IgD-negative memory B cell (primary cell): ENCODE results near the gene BRI3. TPM values are rescaled to one million over a fixed set of nuclear protein-coding genes. Genes with fewer than 3 reads are reported as not detected.

Experiments used
- H3K27ac Mint-ChIP-seq, 3 donors: one replicate each; pipeline ENCODE4 v1.8.0; 2020 to 2022; ENCODE audit warnings: mild to moderate bottlenecking in 3 of 3, mixed read lengths in 3 of 3, moderate library complexity in 1 of 3
- H3K27me3 Mint-ChIP-seq: one replicate; pipeline ENCODE4 v1.8.0; 2021; ENCODE audit warnings: mixed read lengths
- H3K36me3 Mint-ChIP-seq: one replicate; pipeline ENCODE4 v1.8.0; 2020; ENCODE audit warnings: mild to moderate bottlenecking, mixed read lengths
- H3K4me1 Mint-ChIP-seq, 3 donors: one replicate each; pipeline ENCODE4 v1.8.0; 2020 to 2022; ENCODE audit warnings: mixed read lengths in 3 of 3, mild to moderate bottlenecking in 1 of 3
- H3K4me3 Mint-ChIP-seq, 4 donors: one replicate each; pipeline ENCODE4 v1.8.0; 2020 to 2022; ENCODE audit warnings: mild to moderate bottlenecking in 4 of 4, mixed read lengths in 4 of 4, moderate library complexity in 3 of 4
- H3K9me3 Mint-ChIP-seq, 3 donors: one replicate each; pipeline ENCODE4 v1.8.0; 2020 to 2021; ENCODE audit warnings: mixed read lengths in 3 of 3, mild to moderate bottlenecking in 1 of 3
- polyA plus RNA-seq: library from polyadenylated mRNA; unstranded; fragments of 300-500 nt; fragmentation: Illumina TruSeq; gene quantifications from one replicate; pipeline ENCODE4 v1.2.3, GENCODE V29; 2021

BRI3 gene
- polyA plus RNA-seq, 1 donor from 2014 or later: 16.6 TPM

DNA sequence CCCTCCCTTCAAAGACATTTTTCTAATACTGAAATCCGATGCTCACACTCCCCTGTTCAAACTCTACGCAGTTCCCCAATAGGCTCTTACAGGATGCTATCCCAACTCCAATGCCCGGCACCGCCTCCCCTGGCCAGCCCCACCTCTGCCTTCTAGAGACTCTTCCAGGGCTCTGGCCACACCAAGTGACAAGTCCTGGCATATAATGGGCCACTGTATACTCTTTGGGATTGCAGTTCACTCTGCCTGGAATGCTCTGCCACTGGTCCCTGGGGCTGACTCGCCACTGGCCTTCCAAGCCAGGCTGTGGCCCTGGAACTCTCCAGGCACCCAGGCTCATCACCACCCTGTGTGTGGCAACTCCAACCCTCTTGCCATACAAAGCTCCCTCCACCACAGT, 3.1 kb upstream of the BRI3 start:
- Mint-ChIP-seq H3K9me3 (no peaks in the 10 kb centered on the region), H3K36me3 (no peaks in the 10 kb centered on the region), H3K4me3 (peak overlapping the region in 1 of 4 donors; percentile 39), H3K27me3 (no peaks in the 10 kb centered on the region), H3K27ac (peak overlapping the region in 1 of 3 donors; percentile 60), H3K4me1 (peaks cover 8 to 18% (median 10%) of the 10 kb centered on the region in 3 donors)

GRCh38 chr7:98278936-98279335, 2.5 kb upstream of the BRI3 start:
- no peaks in the 10 kb centered on the region for H3K9me3 Mint-ChIP-seq

DNA sequence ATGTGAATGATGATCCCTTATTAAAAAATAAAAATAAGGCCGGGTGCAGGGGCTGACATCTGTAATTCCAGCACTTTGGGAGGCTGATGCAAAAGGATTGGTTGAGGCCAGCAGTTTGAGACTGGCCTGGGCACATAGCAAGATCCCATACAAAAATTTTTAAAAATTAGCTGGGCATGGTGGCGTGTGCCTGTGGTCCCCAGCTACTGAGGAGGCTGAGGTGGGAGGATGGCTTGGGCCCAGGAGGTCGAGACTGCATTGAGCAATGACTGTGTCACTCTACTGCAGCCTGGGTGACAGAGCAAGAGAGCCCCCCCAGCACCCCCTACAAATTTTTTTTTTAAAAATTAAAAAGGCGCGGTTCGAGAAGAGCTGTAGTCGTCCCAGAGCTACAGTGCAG, 1.2 kb upstream of the BRI3 start:
- Mint-ChIP-seq H3K27ac (peak overlapping the region in 2 of 3 donors; percentile 94 to 95), H3K27me3 (no peaks in the 10 kb centered on the region), H3K4me1 (peaks cover 10 to 17% (median 11%) of the 10 kb centered on the region in 3 donors), H3K9me3 (no peaks in the 10 kb centered on the region), H3K4me3 (peak overlapping the region; percentile 86 to 96 (median 95)), H3K36me3 (no peaks in the 10 kb centered on the region)

More at GRCh38 chr7:98278936-98279335, 2.5 kb upstream of the BRI3 start:
- peak overlapping the region in 1 of 4 donors; percentile 39 for H3K4me3 Mint-ChIP-seq
- H3K4me1 Mint-ChIP-seq: peaks cover 6 to 14% (median 10%) of the 10 kb centered on the region in 3 donors
- H3K27ac Mint-ChIP-seq: peak overlapping the region in 1 of 3 donors; percentile 60
- no peaks in the 10 kb centered on the region for H3K27me3 Mint-ChIP-seq
- H3K36me3 Mint-ChIP-seq: no peaks in the 10 kb centered on the region

DNA sequence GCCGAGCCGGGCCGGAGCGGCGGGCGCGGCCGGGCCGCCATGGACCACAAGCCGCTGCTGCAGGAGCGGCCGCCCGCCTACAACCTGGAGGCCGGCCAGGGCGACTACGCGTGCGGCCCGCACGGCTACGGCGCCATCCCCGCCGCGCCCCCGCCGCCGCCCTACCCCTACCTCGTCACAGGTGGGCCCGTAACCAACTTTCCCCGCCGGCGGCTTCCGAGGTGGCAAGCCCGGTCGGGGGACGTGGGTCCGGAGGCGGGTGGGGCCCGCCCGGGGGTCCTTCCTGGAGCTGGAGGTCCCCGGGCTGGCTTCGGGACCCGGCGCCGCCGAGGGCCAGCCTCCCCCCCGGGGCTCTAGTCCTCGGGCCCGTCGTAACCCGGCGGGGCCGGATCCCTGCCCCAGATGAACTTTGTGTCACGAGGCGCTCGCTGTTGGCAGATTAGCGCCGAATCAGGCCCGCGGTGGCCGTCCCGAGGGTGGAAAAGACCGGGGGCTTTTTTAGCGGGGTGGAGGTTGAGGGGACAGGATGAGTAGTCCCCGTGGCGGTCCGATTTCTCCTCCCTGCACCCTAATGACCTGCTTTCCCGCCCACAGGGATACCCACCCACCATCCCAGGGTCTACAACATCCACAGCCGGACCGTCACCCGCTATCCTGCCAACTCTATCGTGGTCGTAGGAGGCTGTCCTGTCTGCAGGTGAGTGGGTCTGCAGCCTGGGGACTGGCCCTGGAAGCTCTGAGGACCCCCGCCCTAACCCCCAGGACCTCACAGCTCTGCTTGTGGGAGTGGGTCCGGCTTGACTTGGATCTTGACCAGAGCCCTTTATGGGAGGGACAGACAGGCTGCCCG, 496 bp downstream of the BRI3 start:
- Mint-ChIP-seq H3K9me3 (no peaks in the 10 kb centered on the region), H3K4me1 (peaks cover 10 to 22% (median 11%) of the 10 kb centered on the region in 3 donors), H3K27ac (peak overlapping the region in 2 of 3 donors; percentile 62 to 83), H3K27me3 (no peaks in the 10 kb centered on the region), H3K36me3 (no peaks in the 10 kb centered on the region), H3K4me3 (peak overlapping the region; percentile 72 to 90 (median 82))

DNA sequence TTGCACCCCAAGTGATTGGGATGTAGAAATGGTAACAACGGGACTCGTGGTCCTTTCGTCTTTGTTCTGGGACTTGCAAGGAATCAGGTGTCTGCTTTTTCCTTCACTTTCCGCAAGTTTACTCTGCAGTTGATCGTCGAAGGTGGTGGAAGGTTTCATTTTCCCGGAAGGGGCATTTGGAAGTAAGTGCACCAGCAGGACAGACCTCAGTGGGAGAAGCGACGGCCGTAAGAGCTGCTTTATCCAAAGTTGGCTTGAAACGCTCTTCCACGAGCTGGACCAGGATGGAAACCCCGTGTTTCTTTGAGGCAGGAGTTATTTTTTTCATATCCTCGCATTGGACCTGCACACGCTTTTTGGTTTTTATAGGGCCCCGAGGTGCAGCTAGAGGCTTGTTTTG, 1.2 kb downstream of the BRI3 start:
- Mint-ChIP-seq H3K4me3 (peak overlapping the region; percentile 72 to 90 (median 82)), H3K27me3 (no peaks in the 10 kb centered on the region), H3K36me3 (no peaks in the 10 kb centered on the region), H3K4me1 (peaks cover 10 to 22% (median 11%) of the 10 kb centered on the region in 3 donors), H3K9me3 (no peaks in the 10 kb centered on the region), H3K27ac (peak overlapping the region; percentile 16 to 83 (median 62))

DNA sequence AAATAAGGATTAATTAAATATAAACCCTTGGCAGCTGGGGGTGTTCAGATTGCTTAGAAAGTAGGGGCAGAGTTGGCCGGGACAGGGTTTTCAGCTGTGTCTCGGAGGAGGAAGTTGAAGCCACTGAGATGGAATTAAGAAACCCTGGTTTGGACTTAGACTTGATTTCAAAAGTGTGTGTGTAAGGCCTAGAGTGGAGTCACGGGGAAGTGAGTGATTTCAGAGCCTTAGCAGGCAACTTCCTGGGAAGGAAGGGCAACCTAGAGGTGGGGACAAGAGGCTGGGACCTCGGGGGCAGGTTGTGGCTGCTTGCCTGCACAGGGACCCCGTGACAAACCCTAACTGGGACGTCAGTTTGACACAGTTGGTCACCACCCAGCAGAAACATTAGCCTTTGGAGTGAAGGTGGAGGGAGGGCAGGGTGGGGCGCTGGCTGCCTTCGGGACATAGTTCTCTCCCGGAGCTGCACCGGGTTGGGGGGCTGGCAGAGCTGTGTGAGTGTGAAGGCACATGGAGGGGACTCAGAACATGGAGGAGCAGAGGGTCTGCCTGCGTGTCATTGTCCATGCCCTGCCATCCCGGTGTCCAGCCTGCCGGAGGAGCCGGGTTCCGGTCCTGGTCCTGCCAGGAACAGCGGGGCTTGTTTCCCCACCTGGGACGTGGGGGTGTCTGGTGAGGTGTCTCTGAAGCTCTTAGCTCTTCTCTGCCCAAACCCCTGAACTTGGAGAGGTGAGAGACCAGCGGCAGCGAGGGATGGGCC, 1.8 kb downstream of the BRI3 start:
- Mint-ChIP-seq H3K4me1 (peaks cover 10 to 22% (median 11%) of the 10 kb centered on the region in 3 donors), H3K27ac (peak overlapping the region; percentile 16 to 83 (median 80)), H3K4me3 (peak overlapping the region; percentile 72 to 90 (median 82)), H3K27me3 (no peaks in the 10 kb centered on the region), H3K36me3 (no peaks in the 10 kb centered on the region), H3K9me3 (no peaks in the 10 kb centered on the region)

DNA sequence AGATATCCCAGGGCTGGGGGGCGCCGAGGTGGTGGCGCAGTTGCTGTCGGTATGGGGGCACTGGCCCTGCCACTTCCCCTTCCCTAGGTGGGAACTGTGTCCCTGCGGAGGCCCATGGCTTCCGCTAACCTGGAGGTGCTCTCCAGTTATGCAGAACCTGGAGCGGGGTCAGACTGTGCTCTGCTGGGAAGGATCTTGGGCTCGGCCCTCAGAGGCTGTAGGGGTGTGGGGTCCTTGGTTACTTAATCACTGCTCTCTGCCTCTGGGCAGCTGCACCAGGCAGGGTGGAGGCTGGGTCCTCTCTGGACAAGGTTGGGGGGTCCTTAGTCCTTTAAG, 2.4 kb downstream of the BRI3 start:
- H3K4me1 Mint-ChIP-seq: peaks cover 11 to 22% (median 14%) of the 10 kb centered on the region in 3 donors
- H3K27ac Mint-ChIP-seq: peak overlapping the region in 1 of 3 donors; percentile 80
- H3K4me3 Mint-ChIP-seq: peak overlapping the region in 3 of 4 donors; percentile 38 to 72 (median 45)
- no peaks in the 10 kb centered on the region for H3K36me3 Mint-ChIP-seq
- no peaks in the 10 kb centered on the region for H3K9me3 Mint-ChIP-seq
- no peaks in the 10 kb centered on the region for H3K27me3 Mint-ChIP-seq

GRCh38 chr7:98284335-98285036, 3.0 kb downstream of the BRI3 start:
- Mint-ChIP-seq H3K4me3 (peak overlapping the region in 2 of 4 donors; percentile 45 to 72), H3K36me3 (no peaks in the 10 kb centered on the region), H3K4me1 (peaks cover 11 to 22% (median 14%) of the 10 kb centered on the region in 3 donors), H3K27me3 (no peaks in the 10 kb centered on the region), H3K9me3 (no peaks in the 10 kb centered on the region), H3K27ac (peak overlapping the region in 2 of 3 donors; percentile 78 to 80)

DNA sequence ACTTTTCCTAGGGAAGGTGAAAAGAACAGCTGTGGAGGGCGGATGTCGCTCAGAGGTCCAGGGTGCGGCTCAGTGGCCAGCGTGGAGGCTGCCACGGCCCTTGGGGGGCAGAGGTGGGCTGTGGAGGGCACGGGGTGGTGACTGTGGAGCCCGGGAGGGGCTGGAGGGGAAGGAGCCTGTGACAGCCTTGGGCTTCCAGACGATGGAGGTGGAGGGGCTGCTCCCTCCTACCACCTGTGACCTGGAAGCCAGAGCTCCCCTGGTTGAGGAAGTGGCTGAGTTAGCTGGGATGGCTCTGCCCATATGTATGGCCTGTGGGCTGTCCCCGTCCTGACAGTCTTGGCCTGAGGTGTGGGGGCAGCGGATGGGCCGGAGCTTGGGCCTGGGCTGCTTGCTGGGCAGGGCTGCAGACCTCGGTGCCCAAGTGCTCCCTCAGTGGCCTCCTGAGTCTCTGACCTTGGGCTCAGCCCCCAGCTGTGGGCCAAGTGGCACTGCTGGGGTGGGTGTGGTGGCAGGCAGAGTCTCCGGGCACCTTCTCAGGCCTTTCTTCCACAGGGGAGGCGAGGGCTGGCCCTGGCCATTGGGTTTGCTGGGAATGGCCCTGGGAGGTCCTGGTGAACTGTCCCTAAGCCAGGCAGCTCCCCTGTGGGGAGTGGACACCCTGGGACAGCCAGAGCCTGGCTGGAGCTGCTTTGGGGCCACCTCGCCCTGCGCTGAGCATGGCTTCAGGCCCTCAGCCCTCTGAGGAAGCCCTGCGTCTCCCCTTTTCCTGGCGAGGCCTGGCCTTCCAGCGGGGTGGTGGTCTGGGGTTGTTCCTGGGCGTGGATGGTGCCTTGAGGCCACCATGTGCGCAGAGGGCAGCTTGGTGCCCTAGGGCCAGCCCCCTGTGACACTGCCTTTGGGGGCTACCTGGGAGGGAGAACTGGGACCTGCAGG, 3.9 kb downstream of the BRI3 start:
- Mint-ChIP-seq H3K4me1 (peaks cover 9 to 22% (median 14%) of the 10 kb centered on the region in 3 donors), H3K9me3 (no peaks in the 10 kb centered on the region), H3K27ac (peak overlapping the region in 2 of 3 donors; percentile 46 to 80), H3K27me3 (no peaks in the 10 kb centered on the region), H3K36me3 (no peaks in the 10 kb centered on the region), H3K4me3 (peak overlapping the region in 1 of 4 donors; percentile 45)

- peak overlapping the region in 1 of 3 donors; percentile 58 for H3K27ac Mint-ChIP-seq
These were observed 4.6 kb downstream of the BRI3 start for GRCh38 chr7:98286093-98286539.

GRCh38 chr7:98286701-98287485, 5.4 kb downstream of the BRI3 start:
- H3K27ac Mint-ChIP-seq: peak overlapping the region in 1 of 3 donors; percentile 58

More at GRCh38 chr7:98286093-98286539, 4.6 kb downstream of the BRI3 start:
- H3K36me3 Mint-ChIP-seq: peaks cover 2% of the 10 kb centered on the region
- H3K27me3 Mint-ChIP-seq: no peaks in the 10 kb centered on the region
- H3K4me1 Mint-ChIP-seq: peaks cover 7 to 19% (median 14%) of the 10 kb centered on the region in 3 donors
- H3K4me3 Mint-ChIP-seq: peak overlapping the region in 1 of 4 donors; percentile 50
- no peaks in the 10 kb centered on the region for H3K9me3 Mint-ChIP-seq

DNA sequence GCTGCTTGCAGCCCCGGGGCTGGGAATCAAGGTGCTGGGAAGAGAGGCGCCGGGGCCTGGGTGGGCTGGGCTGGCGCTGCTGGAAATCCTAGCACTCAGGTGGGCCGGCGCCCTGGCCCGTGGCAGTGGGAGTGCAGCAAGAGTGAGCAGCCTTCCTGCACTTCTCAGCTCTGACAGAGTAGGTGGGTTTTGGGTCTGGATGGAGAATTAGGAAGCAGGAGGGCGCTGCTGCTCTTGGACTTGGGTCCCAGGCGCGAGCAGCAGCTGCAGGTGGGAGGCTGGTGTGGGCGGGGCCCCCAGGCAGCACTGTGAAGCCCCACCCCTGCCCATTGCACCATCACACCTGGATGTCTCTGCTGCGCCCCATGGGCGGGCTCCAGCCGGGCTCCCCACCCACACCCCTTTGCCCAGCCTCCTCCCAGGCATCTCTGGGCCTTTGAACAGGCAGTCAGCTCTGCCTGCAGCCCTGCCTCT, 6.0 kb downstream of the BRI3 start:
- Mint-ChIP-seq H3K4me3 (no peak overlapping the region), H3K9me3 (no peaks in the 10 kb centered on the region), H3K4me1 (peaks cover 7 to 15% (median 12%) of the 10 kb centered on the region in 3 donors), H3K27me3 (no peaks in the 10 kb centered on the region), H3K36me3 (peaks cover 2% of the 10 kb centered on the region), H3K27ac (peak overlapping the region in 1 of 3 donors; percentile 78)

More at GRCh38 chr7:98286701-98287485, 5.4 kb downstream of the BRI3 start:
- Mint-ChIP-seq H3K4me3 (peak overlapping the region in 1 of 4 donors; percentile 50), H3K27me3 (no peaks in the 10 kb centered on the region), H3K4me1 (peaks cover 7 to 19% (median 14%) of the 10 kb centered on the region in 3 donors), H3K36me3 (peaks cover 2% of the 10 kb centered on the region), H3K9me3 (no peaks in the 10 kb centered on the region)
